ENCODE data around the gene HSPB6.
"Not testable (repeated sequence)": the region's sequence is repeated elsewhere in the genome, so short reads cannot be mapped to it uniquely, and the experiment has no call there.

Gene HSPB6

GRCh38 chr19:35731779-35732405 lies 24.9 kb downstream of the HSPB6 start:
- no peak for DNase-seq (ENCODE audit: low read depth in 2 of 2)

- DNase-seq (ENCODE audit: low read depth in 2 of 2): no peak
Observed at GRCh38 chr19:35731353-35731752, 25.5 kb downstream of the HSPB6 start.

- DNase-seq (ENCODE audit: low read depth in 2 of 2): no peak
Observed at GRCh38 chr19:35730326-35730725, 26.5 kb downstream of the HSPB6 start.

GRCh38 chr19:35729763-35730162 lies 27.1 kb downstream of the HSPB6 start:
- no peak for DNase-seq (ENCODE audit: low read depth in 2 of 2)

GRCh38 chr19:35729021-35729420 lies 27.8 kb downstream of the HSPB6 start:
- no peak for DNase-seq (ENCODE audit: low read depth in 2 of 2)

GRCh38 chr19:35727956-35728706 lies 28.7 kb downstream of the HSPB6 start:
- no peak for DNase-seq (ENCODE audit: low read depth in 2 of 2)

GRCh38 chr19:35727053-35727955 lies 29.5 kb downstream of the HSPB6 start:
- no peak for DNase-seq (ENCODE audit: low read depth in 2 of 2)

- DNase-seq (ENCODE audit: low read depth in 2 of 2): no peak
Observed at GRCh38 chr19:35725216-35725861, 31.5 kb downstream of the HSPB6 start.

- no peak for DNase-seq (ENCODE audit: low read depth in 2 of 2)
Observed at GRCh38 chr19:35724560-35724959, 32.3 kb downstream of the HSPB6 start.

GRCh38 chr19:35724132-35724531 lies 32.7 kb downstream of the HSPB6 start:
- DNase-seq (ENCODE audit: low read depth in 2 of 2): not testable (repeated sequence)

GRCh38 chr19:35723671-35724070 lies 33.2 kb downstream of the HSPB6 start:
- DNase-seq (ENCODE audit: low read depth in 2 of 2): no peak

GRCh38 chr19:35722897-35723296 lies 33.9 kb downstream of the HSPB6 start:
- no peak for DNase-seq (ENCODE audit: low read depth in 2 of 2)

- DNase-seq (ENCODE audit: low read depth in 2 of 2): no peak
Observed at GRCh38 chr19:35722461-35722860, 34.4 kb downstream of the HSPB6 start.

- no peak for DNase-seq (ENCODE audit: low read depth in 2 of 2)
Observed at GRCh38 chr19:35721374-35721773, 35.5 kb downstream of the HSPB6 start.

- DNase-seq (ENCODE audit: low read depth in 2 of 2): no peak
Observed at GRCh38 chr19:35720648-35721047, 36.2 kb downstream of the HSPB6 start.

- no peak for DNase-seq (ENCODE audit: low read depth in 2 of 2)
Observed at GRCh38 chr19:35720163-35720524, 36.7 kb downstream of the HSPB6 start.

- no peak for DNase-seq (ENCODE audit: low read depth in 2 of 2)
Observed at GRCh38 chr19:35719402-35720162, 37.2 kb downstream of the HSPB6 start.

GRCh38 chr19:35718345-35719041 lies 38.3 kb downstream of the HSPB6 start:
- DNase-seq (ENCODE audit: low read depth in 2 of 2): peak; percentile 43 to 52

- no peak for DNase-seq (ENCODE audit: low read depth in 2 of 2)
Observed at GRCh38 chr19:35717665-35718344, 39.0 kb downstream of the HSPB6 start, which contains the start of gene KMT2B. KMT2B (plus strand) TSS chr19:35718003; CDS start chr19:35718019, 16 bp downstream.

Data from activated CD8-positive, alpha-beta memory T cell treated with anti-CD3 and anti-CD28 coated beads for 4 hours (primary cell).